Fibroblast of pulmonary artery (primary cell): ENCODE measurements around the gene AFF1.

Experiments used
- DNase-seq: peaks from one replicate; pipeline ENCODE4 v3.0.0-alpha.2; 2010; ENCODE audit warnings: low read depth
- H3K4me3 ChIP-seq: replicated peaks from 2 replicates; pipeline ENCODE4 v1.5.1; 2011; ENCODE audit warnings: low read depth, mild to moderate bottlenecking, control low read depth, low read length, moderate library complexity
- CTCF ChIP-seq: IDR thresholded peaks from 2 replicates; pipeline ENCODE4 v1.5.1; 2011; ENCODE audit warnings: mild to moderate bottlenecking, control low read depth, low read length, inconsistent platforms; ENCODE audit errors: missing control alignments

Gene AFF1

GRCh38 chr4:87006426-87006675, 71.5 kb downstream of the AFF1 start:
- TF ChIP-seq CTCF = peak; percentile 35
- H3K4me3 ChIP-seq = peak overlapping the region; percentile 96
- DNase-seq = no peak

DNA sequence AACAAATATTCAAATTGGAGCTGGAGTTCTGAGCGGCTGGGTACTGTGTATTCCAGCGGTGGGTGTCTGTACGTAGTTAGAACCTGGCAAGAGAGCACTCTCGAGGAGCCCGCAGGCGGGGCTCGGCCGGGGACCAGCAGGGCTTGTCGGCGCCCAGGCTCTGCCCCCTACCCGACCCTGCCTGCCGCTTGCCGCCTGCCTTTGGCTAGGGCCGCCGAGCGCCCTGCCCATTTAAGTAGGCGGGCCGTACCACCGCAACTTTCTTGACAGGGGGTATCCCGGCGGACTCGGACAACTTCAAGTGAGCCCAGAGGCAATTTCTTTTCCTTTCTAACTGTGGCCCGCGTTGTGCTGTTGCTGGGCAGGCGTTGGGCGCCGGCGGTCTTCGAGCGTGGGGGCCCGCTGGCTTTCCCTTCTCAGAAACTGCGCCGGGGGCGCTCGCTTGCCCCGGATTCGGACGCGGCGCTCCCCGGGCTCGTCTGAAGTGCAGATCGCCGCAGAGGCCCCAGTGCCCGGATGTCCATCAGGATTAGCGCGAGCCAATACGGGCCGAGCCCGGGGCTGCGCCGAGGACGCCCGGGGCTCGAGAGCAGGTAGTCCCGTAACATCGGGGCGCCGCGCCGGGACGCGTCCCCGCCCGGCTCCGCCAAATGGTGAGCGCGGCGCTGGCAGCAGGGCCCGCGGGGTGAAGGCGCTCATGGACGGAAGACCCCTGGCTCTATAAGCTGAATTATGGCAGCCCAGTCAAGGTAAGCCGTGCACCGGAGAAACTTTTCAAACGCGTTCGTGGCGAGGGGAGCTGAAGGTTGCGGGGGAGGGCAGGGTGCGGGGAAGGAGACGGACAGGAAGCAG, 72.1 kb downstream of the AFF1 start:
- peak overlapping the region; percentile 96 for H3K4me3 ChIP-seq
- no peak for TF ChIP-seq CTCF
- peak; percentile 95 for DNase-seq

DNA sequence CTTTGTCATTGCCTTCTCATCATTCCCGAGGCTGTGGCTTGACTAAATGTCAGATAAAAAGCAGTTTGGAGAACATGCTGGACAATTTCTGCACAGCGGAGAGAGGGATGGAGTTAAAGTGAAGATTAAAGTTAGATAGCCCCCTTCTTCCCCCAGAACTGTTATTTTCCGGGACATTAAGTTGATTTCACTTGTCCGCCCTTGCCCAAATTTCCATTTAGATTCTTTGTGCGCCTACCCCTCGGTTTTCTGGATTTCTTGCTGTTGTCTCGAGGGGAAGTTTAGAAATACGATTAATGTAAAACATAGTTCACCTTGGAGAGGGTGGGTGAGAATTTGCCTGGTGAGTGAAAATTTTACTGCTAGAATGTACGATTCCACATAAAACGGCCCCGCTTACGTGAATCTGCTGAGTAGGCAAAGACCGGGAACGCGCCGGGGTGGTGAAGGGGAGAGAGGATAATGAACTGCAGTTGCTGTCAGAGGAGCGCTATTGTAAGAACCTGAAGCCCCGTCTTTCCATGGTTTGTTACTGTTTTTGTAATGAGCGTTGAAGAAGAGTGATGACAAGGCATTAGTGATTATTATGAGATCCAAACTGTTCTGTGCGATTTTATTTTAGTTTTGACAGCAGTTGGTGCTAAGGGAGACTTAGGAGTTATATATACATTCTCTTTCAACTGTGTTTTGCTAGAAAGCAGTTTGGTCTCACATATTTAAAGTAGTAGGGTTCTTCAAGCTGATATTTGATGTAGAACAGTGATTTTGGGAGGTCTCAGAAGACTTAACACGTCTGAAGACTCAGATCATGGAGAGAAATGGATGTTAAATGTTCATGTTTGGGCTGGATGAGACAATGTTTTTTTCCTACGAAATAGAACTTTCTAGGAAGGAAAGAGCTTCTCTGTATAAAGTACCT, 73.0 kb downstream of the AFF1 start:
- no peak for TF ChIP-seq CTCF
- DNase-seq = peak; percentile 59
- peak overlapping the region; percentile 96 for H3K4me3 ChIP-seq

- DNase-seq = no peak
- no peak for TF ChIP-seq CTCF
- peak overlapping the region; percentile 96 for H3K4me3 ChIP-seq
Measured at GRCh38 chr4:87009095-87009648, 74.4 kb downstream of the AFF1 start.

DNA sequence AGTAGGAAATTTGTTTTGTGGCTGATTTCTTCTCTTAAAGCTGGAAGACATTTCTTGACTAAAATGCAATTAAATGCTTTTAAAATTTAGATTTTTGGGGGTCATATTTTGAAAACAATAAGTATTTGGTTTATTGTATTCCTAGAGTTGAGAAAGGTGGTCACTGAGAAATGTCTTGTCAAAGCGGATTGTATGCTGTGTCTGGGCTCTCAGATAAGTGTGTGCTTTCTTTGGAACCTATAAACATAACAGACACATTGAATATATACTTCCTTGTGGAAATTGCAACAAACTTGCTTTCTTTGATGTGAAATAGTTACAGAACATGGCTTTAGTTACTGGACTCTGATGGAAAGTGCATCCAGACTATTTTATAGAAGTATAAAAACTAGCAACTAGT, 75.4 kb downstream of the AFF1 start:
- no peak for TF ChIP-seq CTCF
- no peak overlapping the region for H3K4me3 ChIP-seq
- no peak for DNase-seq

- DNase-seq = peak; percentile 92
- no peak for TF ChIP-seq CTCF
- H3K4me3 ChIP-seq = no peak overlapping the region
Measured at GRCh38 chr4:87011340-87012034, 76.7 kb downstream of the AFF1 start.
